Stomach (tissue), 4 donors: ENCODE measurements around the gene ARX.

Experiments used
- CTCF ChIP-seq, 7 experiments: fragments of 450-650 bp in 4 of 7; fragments of 200-600 bp in 3 of 7; sonication (generic) in 3 of 7; IDR thresholded peaks; one replicate each; pipeline ENCODE4 v1.5.1; 2016 to 2019; ENCODE audit warnings: antibody characterized with exemption in 7 of 7, control low read depth in 2 of 7, mild to moderate bottlenecking in 1 of 7
- EP300 ChIP-seq: sonication (generic); formaldehyde crosslinking; IDR thresholded peaks from one replicate; pipeline ENCODE4 v1.6.1; 2017; ENCODE audit warnings: antibody characterized with exemption
- POLR2A ChIP-seq, 4 donors: fragments of 450-650 bp; IDR thresholded peaks; one replicate each; pipeline ENCODE4 v1.6.1; 2016; ENCODE audit warnings: antibody characterized with exemption in 4 of 4, control low read depth in 2 of 4, mild to moderate bottlenecking in 1 of 4, moderate library complexity in 1 of 4
- POLR2AphosphoS5 ChIP-seq, 3 donors: sonication (generic); formaldehyde crosslinking; IDR thresholded peaks; one replicate each; pipeline ENCODE4 v1.6.1; 2016; ENCODE audit warnings: antibody characterized with exemption in 3 of 3

DNA sequence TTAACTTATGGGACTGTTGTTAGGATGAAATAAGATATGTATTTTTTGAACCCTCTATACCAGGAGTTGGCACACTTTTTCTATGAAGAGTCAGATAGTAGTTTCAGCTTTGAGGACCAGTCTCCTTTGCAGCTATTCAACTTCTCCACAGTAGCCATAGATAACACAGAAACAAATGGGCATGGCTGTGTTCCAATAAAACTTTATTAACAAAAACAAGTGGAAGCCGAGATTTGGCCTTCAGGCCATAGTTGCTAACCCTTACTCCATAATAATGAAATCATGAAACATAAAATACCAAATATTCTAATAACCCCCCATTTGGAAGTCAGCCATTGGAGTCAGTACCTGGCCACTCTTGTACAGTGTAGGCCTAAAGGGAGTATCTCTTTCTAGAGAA is 30.6 kb downstream of the ARX start:
- TF ChIP-seq CTCF (IDR thresholded peaks at IDR 0.05) (no peak), POLR2A (IDR thresholded peaks at IDR 0.05) (no peak), EP300 (no peak), POLR2AphosphoS5 (IDR thresholded peaks at IDR 0.05) (no peak)
